T follicular helper cell (primary cell): ENCODE results near the gene EEF1A2.
A peak's percentile ranks its signal among the peaks of the same experiment; 100 is the strongest.

Experiments
- DNase-seq: peaks from one replicate; pipeline ENCODE4 v3.0.0-alpha.2; 2020; ENCODE audit warnings: low read depth

EEF1A2 gene

DNA sequence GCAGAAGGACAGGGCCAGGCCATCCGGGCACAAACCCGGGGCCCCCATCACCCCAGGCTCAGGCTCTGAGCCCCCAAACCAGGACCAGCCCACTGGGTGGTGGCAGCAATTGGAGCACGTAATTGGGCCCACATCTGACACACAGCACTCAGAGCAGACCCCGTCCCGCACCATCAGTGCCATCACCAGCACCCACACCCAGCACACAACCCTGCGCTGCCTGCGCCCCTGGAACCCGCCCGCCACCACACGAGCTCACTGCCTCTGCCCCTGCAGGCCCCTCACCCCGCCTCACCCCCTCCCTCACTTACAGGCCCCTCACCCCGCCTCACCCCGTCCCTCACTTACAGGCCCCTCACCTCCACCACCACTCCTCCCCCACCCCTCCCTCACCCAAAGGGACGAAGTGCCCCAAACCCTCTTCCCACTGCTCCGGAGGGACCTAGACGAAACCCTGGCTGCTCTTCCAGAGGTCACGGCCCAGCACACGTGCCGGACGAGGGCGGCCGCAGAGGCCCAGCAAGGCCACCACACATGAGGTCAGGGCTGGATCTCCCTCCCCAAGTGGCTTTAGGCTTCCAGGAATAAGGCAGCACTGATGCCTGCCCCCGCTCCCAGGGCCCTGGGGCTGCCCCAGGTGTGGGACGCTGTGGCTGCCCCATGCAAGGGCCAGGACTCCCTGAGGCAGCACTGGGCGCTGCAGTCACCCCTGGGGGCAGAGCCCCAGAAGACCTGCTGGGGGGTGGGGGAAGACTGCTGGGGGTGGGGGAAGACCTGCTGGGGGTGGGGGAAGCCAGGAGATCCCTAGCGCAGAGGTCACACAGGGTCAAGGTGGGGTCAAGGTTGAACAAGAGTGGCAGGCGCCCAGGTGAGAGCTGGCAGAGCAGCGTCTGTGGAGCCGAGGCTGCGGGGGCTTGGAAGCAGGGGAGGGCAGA, 48.8 kb downstream of the EEF1A2 start:
- no peak for DNase-seq

DNA sequence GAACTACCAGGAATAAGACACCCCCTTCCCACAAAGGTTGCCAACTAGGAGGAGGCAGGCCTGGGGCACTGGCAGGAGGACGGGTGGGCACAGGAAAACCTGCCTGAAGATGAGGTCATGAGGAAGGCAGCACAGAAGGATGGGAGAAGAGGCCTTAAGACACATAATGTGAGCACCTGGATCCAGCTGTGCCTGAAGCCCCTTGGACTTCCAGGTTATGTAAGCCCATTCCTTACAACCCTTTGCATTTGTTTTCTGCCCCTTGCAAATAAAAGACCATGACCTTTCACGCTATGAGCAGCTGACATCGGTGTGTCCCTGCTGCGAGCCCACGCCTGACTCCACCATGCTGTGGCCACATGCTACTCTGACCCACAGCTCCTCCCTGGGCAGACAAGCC, 49.9 kb downstream of the EEF1A2 start:
- DNase-seq: no peak

DNA sequence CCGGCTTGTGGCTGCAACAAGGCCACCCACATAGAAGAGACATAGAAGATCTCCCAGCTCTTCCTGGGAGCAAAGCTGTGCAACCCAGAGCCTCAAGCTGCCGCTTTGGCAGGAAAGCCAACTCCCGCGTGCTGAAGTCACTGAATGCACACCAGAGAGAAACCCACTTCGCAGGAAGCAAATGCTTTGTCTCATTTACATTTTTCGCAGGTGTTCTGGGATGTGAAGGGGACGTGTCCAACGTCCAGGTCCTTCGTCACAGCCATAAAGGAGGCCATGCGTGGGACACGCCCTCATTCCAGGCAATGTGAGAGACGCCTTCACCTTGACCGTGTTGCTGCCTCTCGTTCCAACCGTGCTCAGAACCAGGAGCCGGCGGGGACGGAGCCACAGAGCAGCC, 50.9 kb downstream of the EEF1A2 start:
- DNase-seq: no peak

DNA sequence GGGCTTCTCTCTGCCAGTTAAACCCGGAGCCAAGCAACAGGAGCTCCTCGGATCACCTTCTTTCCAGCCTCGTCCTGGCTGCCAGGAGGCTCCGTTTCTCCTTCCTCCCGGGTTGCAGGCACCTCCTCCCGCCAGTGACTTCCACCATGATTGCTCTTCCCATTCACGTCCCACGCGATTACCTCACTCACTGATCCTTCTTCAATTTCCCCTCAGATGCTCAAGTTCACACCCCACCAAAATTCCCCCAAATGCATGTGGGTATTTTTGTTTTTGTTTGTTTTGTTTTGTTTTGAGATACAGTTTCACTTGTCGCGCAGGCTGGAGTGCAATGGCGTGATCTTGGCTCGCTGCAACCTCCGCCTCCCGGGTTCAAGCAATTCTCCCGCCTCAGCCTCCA, 51.6 kb downstream of the EEF1A2 start:
- DNase-seq: no peak

DNA sequence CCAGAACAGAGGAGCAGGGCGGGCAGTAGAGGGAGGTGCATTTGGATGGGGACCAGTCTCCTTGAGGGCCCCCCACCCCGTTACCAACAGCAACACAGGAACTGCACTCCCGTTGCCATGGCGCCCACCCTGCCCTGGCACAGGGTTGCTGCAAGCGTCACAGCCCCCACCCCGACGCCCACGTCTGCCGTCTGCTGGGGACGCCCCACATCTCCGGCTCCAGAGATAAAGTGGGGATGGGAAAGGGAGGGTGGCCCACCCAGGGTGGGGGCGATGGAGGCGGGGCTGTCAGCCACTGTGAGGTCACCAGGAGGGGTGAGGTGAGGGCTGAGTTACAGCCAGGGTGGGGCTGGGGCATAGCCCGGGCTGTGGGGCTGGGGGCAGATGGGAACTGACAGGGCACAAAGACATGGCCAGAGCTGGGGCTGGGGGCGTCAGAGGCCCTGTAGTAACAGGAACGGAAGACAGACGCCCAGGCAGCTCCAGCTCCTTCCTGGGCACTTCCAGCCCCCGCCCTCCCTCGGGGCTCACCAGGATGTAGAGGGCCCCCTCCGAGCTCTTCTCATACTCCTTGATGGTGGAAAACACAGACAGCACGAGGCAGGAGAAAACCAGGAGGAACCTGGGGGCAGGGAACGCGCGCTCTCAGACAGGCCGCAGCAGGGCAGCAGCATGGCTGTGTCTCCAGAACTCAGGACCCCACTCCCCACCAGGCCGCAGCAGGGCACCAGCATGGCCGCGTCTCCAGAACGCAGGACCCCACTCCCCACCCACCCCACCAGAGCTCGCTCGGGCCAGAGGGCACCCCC, 52.5 kb downstream of the EEF1A2 start:
- DNase-seq: no peak

DNA sequence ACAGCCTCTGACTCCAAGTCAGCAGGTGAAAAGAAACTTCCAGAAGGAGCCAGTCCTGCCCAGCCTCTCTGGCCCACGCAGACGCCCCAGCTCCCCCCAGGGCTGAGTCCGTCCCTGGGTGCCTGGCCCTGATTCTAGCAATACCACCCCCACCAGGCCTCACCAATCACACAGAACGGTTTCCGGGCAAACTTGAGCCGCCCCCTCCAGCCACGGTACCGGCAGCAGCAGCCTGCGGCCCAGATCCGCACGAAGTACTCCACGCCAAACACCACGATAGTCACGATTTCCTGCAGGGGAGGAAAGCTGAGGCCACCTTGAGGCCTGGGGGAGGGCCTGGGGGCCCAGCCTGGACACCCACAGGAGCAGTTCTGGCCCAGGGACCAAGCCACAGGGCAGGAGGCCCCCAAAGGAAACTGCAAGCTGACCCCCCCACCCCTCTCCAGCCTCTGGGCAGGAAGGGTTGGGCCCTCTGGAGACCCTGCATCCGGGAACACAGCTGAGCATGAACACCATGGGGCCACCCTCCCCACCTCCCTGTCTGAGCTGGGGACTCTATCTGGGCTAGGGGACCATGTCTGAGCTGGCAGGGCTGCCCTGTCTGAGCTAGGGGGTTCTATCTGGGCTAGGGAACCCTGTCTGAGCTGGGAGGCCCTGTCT, 53.7 kb downstream of the EEF1A2 start:
- DNase-seq: no peak

DNA sequence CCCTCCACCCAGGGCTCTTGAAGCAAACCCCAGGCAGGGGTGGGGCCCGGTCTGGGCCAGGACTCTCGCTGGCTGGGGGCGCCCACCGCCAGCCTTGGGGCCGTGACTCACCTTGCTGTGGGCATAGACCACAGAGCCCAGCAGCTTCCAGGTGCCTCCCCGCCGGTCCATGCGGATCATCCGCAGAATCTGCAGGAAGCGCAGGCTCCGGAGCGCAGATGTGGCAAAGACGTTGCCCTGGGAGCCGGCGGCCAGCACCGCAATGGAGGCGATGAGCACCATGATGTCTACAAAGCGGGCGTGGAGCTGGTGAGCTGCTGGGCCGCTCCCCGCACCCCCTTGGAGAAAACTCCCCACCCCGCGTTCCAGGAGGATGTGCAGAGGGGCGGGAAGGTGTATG, 54.3 kb downstream of the EEF1A2 start:
- DNase-seq: no peak

DNA sequence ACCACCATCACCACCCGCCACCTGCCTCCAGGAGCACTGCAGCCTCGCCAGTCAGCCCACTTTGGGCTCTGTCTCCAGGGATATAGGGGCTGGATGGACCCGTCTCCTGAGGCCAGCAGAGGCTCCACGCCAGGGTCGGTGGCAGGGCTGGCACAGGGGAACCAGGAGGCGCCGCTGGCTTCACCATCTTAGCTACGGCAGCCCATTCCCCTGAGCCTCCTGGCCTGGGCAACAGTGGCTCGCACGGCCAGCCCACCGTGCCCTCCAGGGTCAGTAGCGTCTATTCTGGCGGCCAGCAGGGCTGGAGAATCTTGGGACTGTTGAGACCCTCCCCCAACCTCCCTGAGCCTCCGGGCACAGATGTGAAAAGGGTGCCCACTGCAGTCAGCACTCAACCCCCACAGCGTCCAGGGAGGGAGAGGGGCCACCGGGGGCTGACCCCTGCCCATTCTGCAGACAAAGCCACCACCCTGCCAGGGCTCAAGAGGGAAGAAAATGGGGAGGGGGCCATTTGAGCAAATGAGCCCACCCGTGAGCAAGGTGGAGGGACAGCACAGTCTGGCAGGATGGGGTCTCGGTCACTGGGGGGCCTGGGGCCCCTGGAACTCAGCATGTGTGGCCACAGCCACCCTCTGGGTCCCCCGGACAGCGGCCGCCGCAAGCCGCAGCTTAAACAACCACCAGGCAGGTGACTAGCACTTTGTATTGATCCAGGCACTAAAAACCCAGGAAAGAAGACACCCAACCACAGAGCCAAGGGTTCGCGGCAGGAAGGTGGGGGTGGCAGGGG, 55.1 kb downstream of the EEF1A2 start:
- no peak for DNase-seq

DNA sequence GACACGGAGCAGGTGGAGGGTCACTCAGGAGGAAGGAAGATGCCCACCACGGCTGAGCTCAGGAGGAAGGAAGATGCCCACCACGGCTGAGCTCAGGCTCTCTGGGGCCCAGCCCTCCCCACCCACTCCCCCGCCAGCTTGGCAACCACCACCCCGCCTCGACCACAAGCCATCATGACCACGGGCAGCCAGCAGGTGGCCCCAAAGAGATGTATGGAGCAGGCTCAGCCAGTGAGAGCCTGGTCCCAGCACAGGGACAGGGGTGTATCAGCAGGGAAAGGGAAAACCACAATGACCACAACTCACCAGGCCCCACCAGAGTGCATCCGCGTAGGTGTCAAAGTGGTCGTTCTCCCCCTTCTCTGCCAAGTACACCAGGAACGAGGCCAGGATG, 56.8 kb downstream of the EEF1A2 start:
- peak; percentile 35 for DNase-seq

DNA sequence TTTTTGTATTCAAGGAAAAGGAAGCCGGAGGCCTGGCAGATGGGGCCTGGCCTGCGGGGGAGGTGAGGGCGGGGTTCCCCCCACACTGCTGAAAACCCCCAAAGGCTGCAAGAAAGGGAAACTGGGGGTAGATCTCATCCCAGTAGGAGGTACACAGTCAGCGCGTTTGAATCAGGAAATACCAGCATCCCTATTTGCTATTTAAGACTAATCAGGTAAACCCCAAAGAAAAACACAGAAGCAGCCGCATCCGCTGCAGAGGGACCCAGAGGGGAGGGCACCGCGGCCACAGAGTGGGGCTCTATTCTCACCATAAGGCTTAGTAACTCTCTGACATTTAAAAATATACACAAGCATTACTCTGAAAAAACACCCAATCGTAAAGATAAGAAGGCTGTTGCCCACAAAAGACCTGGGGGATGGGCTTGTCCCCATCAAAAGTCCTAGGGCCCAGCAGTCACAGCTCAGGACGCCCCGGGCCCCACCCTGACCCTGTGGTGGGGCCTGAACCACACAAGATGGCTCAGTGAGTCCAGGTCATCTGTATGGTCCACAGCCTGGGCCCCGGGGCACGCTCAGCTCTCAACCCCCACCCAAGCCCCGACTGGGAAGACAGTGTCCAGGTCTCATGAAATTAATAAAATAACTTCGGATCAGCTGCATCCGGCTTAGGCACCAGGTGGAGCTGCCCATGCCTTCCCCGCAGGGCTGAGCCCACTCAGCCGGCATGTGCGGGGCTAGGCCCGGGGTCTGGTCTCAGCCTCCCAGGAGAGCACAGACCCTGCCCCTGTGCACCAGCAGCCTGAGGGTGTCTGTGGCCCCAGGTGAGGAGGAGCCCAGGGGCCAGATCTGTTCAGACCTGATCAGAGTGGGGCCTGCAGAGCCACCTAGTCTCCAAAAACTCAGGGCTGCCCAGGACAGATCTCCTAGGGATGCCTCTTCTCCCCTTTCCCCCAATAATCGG, 57.5 kb downstream of the EEF1A2 start:
- no peak for DNase-seq

DNA sequence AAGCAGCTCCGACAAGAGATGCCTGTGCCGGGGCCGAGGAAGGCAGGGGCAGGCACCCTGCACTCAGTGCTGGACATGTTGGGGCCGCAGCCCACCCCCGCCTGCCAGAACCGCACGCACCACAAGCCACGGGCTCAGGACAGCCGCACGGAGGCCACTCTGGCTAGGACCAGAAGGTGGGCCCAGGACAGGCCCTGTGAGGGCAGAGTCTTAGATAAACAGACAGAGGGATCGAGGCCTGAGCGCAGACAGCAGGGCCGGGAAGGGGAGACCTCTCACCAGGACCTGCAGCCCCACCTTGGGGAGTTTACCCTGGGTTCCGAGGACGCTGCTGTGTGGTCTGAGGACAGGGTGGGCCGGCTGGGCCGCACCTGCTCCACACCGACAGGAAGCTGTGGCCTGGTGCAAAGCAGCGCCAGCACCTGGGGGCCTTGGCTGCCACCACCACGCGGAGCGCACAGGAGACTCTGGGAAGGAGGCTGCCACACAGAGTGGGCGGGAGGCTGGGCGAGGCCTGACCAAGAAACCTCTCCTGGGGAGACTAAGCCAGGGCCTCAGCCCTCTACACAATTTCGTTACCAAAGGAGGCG, 58.4 kb downstream of the EEF1A2 start:
- no peak for DNase-seq

DNA sequence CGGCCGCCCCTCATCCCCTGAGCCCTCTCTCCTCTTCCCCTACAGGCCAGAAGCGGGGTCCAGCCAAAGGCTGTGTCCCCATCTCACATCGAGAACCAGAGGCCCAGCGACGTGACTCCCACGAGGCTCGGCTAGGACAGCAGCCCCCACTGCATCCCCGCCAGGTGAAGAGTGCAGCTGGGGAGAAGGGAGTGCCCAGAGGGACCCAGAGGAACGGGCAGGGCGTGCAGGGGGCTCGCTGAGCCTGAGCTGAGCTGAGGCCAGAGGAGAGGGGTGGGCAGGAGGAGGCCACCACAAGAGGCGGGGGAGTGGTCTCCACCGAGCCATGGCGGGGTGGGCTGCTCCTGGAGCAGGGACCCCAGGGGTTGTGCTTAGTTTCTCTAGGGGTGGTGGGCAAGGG, 59.0 kb downstream of the EEF1A2 start:
- no peak for DNase-seq

DNA sequence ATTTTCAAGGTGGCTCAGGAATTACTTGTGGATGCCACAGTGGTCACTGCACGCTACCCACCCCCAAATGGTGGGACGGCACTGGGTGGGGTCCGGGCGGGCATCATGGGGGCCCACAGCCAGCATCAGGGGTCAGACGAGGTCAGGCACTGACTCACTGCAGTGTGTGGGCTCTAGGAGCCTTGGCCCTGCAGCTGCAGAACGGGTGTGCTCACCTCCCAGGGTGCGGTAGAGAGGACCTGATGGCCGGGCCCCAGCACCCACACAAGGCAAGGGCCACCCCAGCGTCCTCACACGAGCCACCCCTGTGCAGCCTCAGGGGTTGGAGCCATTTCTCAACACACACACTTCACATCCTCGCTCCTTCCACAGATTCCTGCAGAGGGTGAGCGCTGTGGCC, 60.8 kb downstream of the EEF1A2 start:
- no peak for DNase-seq
